Measurements from ENCODE around the gene ERVW-1. TPM values are rescaled to one million over a fixed set of nuclear protein-coding genes. Genes with fewer than 3 reads are reported as not detected.

The ERVW-1 gene
- total and polyA plus RNA-seq, 2 experiments from 2014 or later, result 0.07 TPM; not detected in 1

DNA sequence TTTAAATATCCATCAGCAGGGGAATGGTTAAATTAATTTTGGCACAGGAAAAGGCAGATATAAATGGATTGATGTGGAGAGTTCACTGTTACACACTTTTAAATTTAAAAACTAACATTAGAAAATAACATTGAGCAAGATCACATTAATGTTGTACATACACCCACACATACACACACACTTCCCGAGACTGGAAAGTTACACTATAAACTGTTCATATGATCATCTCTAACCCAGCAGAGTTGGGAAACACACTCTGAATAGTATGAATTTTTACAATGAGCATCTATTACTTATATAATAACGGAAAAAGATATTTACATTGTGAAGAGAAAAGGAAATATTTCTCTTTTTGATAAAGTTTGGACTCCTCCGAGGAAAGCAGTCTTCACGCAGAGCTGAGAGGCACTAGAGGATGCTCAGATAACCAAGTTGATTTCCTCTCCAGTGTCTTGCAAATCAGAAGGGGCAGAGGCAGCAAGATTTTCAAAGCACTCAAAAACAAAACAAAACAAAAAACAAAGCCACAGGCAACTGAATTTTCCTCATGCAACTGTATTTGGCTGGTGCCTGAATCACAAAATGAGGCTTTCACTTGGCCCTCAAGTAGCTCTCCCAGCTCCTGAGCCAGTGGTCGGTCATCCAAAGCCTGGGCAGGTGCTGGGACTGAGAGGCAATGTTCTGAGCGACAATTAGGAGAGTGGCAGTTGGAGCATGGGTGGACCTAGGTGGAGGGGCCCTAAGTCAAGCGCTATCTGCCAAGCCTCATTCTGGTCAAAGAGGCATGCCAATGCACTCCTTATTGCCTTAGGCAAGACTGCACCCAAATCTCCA lies 40.9 kb downstream of the ERVW-1 start (continued):
- TF ChIP-seq, protein P1, sequence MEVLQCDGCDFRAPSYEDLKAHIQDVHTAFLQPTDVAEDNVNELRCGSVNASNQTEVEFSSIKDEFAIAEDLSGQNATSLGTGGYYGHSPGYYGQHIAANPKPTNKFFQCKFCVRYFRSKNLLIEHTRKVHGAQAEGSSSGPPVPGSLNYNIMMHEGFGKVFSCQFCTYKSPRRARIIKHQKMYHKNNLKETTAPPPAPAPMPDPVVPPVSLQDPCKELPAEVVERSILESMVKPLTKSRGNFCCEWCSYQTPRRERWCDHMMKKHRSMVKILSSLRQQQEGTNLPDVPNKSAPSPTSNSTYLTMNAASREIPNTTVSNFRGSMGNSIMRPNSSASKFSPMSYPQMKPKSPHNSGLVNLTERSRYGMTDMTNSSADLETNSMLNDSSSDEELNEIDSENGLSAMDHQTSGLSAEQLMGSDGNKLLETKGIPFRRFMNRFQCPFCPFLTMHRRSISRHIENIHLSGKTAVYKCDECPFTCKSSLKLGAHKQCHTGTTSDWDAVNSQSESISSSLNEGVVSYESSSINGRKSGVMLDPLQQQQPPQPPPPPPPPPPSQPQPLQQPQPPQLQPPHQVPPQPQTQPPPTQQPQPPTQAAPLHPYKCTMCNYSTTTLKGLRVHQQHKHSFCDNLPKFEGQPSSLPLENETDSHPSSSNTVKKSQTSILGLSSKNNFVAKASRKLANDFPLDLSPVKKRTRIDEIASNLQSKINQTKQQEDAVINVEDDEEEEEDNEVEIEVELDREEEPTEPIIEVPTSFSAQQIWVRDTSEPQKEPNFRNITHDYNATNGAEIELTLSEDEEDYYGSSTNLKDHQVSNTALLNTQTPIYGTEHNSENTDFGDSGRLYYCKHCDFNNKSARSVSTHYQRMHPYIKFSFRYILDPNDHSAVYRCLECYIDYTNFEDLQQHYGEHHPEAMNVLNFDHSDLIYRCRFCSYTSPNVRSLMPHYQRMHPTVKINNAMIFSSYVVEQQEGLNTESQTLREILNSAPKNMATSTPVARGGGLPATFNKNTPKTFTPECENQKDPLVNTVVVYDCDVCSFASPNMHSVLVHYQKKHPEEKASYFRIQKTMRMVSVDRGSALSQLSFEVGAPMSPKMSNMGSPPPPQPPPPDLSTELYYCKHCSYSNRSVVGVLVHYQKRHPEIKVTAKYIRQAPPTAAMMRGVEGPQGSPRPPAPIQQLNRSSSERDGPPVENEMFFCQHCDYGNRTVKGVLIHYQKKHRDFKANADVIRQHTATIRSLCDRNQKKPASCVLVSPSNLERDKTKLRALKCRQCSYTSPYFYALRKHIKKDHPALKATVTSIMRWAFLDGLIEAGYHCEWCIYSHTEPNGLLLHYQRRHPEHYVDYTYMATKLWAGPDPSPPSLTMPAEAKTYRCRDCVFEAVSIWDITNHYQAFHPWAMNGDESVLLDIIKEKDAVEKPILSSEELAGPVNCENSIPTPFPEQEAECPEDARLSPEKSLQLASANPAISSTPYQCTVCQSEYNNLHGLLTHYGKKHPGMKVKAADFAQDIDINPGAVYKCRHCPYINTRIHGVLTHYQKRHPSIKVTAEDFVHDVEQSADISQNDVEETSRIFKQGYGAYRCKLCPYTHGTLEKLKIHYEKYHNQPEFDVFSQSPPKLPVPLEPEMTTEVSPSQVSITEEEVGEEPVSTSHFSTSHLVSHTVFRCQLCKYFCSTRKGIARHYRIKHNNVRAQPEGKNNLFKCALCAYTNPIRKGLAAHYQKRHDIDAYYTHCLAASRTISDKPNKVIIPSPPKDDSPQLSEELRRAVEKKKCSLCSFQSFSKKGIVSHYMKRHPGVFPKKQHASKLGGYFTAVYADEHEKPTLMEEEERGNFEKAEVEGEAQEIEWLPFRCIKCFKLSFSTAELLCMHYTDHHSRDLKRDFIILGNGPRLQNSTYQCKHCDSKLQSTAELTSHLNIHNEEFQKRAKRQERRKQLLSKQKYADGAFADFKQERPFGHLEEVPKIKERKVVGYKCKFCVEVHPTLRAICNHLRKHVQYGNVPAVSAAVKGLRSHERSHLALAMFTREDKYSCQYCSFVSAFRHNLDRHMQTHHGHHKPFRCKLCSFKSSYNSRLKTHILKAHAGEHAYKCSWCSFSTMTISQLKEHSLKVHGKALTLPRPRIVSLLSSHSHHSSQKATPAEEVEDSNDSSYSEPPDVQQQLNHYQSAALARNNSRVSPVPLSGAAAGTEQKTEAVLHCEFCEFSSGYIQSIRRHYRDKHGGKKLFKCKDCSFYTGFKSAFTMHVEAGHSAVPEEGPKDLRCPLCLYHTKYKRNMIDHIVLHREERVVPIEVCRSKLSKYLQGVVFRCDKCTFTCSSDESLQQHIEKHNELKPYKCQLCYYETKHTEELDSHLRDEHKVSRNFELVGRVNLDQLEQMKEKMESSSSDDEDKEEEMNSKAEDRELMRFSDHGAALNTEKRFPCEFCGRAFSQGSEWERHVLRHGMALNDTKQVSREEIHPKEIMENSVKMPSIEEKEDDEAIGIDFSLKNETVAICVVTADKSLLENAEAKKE (CRISPR knock-in tag; IDR thresholded peaks at IDR 0.05), result no peak
- TF ChIP-seq POLR2AphosphoS5 (IDR thresholded peaks at IDR 0.05; ENCODE audit: low read depth) (no peak), NANOG (IDR thresholded peaks at IDR 0.05; ENCODE audit: borderline replicate concordance) (no peak), ZNF331 (CRISPR knock-in tag; IDR thresholded peaks at IDR 0.05; ENCODE audit: low read depth) (no peak), EZH2 (IDR thresholded peaks at IDR 0.05; ENCODE audit: low read depth, unreplicated experiment) (no peak)
- TF ChIP-seq, protein P2, sequence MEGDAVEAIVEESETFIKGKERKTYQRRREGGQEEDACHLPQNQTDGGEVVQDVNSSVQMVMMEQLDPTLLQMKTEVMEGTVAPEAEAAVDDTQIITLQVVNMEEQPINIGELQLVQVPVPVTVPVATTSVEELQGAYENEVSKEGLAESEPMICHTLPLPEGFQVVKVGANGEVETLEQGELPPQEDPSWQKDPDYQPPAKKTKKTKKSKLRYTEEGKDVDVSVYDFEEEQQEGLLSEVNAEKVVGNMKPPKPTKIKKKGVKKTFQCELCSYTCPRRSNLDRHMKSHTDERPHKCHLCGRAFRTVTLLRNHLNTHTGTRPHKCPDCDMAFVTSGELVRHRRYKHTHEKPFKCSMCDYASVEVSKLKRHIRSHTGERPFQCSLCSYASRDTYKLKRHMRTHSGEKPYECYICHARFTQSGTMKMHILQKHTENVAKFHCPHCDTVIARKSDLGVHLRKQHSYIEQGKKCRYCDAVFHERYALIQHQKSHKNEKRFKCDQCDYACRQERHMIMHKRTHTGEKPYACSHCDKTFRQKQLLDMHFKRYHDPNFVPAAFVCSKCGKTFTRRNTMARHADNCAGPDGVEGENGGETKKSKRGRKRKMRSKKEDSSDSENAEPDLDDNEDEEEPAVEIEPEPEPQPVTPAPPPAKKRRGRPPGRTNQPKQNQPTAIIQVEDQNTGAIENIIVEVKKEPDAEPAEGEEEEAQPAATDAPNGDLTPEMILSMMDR (conservative IDR thresholded peaks at IDR 0.05; ENCODE audit: low read depth in 2 of 2), result no peak

DNA sequence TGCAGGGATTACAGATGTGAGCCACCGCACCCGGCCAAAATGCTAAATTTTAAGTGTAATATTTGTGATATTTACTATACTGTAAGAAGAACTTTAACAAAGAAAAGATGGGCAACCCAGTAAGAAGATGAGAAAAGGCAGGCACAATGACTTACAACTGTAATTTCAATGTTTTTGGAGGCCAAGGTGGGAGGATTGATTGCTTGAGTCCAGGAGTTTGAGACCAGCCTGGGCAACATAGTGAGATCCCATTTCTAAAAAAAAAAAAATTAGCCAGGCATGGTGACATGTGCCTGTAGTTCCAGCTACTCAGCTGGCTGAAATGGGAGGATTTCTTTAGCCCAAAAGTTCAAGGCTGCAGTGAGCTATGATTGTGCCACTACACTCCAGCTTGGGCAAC lies 42.2 kb downstream of the ERVW-1 start:
- Histone ChIP-seq H3K4me1 (ENCODE audit: insufficient read depth) (peaks cover 22% of the 10 kb centered on the region), H3K27ac (ENCODE audit: low read depth) (no peak overlapping the region), H3K4me3 (no peak overlapping the region), H3K27me3 (ENCODE audit: insufficient read depth) (no peaks in the 10 kb centered on the region), H3K4me2 (no peak overlapping the region), H4K20me1 (replicated peaks; ENCODE audit: insufficient read depth) (no peaks in the 10 kb centered on the region), H2AFZ (no peak overlapping the region), H3F3A (replicated peaks; ENCODE audit: low read depth) (no peaks in the 10 kb centered on the region), H3K36me3 (ENCODE audit: insufficient read depth) (no peaks in the 10 kb centered on the region), H3K79me2 (replicated peaks; ENCODE audit: insufficient read depth) (no peaks in the 10 kb centered on the region), H3K9me2 (ENCODE audit: insufficient read depth) (peaks cover 7% of the 10 kb centered on the region; the same call in 1 of the 2 replicates)
- Mint-ChIP-seq H3K27ac (no peak overlapping the region), H3K9me3 (peaks cover 6% of the 10 kb centered on the region; the same call in 2 of the 3 replicates), H3K4me3 (no peak overlapping the region), H3K36me3 (ENCODE audit: low read depth) (peaks cover 7% of the 10 kb centered on the region; the same call in 2 of the 3 replicates), H3K4me1 (peaks cover 35% of the 10 kb centered on the region), H3K27me3 (ENCODE audit: insufficient read depth, low read depth, poor library complexity) (peaks cover 5% of the 10 kb centered on the region)
- ATAC-seq (no peak), DNase-seq (ENCODE audit: low spot score) (no peak)
- TF ChIP-seq ZNF331 (CRISPR knock-in tag; IDR thresholded peaks at IDR 0.05; ENCODE audit: low read depth) (no peak), CREB1 (CRISPR knock-in tag; IDR thresholded peaks at IDR 0.05; ENCODE audit: low read depth) (no peak), EZH2phosphoT487 (IDR thresholded peaks at IDR 0.05; ENCODE audit: unreplicated experiment) (no peak)
- TF ChIP-seq, protein P3, sequence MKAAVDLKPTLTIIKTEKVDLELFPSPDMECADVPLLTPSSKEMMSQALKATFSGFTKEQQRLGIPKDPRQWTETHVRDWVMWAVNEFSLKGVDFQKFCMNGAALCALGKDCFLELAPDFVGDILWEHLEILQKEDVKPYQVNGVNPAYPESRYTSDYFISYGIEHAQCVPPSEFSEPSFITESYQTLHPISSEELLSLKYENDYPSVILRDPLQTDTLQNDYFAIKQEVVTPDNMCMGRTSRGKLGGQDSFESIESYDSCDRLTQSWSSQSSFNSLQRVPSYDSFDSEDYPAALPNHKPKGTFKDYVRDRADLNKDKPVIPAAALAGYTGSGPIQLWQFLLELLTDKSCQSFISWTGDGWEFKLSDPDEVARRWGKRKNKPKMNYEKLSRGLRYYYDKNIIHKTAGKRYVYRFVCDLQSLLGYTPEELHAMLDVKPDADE (IDR thresholded peaks at IDR 0.05), result no peak
